HG02588 (cell line): ENCODE data around the gene TUBA8.

Source experiments
- ATAC-seq: cut with Tn5 transposase; IDR thresholded peaks from one replicate; pipeline ENCODE4 v1.9.1; 2021; ENCODE audit warnings: mild to moderate bottlenecking, moderate library complexity; ENCODE audit not compliant: unreplicated experiment

TUBA8 gene

DNA sequence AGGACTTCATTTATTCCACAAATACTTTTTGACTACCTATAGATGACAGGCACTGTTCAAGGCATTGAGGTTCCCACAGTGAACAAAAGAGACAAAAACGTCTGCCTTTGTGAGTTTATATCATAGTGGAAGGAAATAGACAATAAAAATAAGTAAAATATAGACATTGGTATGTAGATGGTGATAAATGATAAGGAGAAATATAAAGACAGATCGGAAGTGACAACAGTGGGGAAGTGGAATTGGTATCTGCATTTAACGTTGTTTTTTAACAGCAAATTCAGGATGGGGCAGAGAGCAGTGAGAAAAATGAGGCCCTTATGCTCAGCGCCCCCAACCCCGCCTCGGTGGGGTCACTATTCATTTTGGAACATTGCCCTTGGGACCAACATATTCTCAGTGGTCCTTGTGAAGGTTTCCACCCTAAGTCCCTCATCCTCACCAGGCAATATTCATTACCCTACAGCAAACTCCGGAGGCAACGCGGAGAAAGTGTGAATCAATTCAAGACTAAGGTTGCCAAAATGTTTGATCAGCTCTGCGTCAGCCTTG lies 33.4 kb upstream of the TUBA8 start:
- no peak for ATAC-seq

DNA sequence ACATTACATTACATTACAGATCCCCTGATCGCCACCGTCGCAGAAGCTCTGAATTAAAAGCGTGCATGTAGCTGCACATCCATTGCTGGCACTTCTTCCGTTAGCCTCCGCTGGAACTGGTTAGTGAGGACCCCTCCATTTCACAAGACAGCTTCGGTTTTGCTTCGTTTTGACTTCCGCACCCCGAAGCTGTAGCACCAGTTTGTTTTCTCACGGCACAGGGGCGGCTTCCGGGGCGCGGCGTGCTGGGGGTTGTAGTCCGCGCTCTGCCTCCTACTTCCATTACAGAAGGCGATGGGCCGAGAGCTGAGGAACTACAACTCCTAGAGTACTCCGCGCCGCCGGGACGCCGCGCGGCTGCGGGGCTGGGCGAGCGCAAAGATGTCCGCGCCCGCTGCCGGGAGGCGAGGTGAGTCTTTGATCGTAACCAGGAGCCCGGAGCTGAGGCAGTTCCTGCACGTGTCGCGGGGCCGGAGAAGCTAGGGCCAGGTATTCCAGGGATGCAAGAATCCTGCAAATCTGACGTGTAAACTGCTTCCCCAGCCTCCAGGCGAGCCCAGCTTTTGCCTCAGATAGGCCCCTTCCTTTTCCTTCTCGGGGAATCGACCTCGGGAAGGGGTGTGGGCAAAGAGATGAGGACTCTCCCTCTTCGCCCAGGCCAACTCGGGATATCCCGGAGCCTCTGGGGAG lies 32.8 kb upstream of the TUBA8 start, which contains the start of gene PEX26:
TSS of gene PEX26 (plus strand) at position 352 of the 690 bp plus-strand sequence. CDS start 387 bp downstream, outside the sequence.
- peak; percentile 93 for ATAC-seq

DNA sequence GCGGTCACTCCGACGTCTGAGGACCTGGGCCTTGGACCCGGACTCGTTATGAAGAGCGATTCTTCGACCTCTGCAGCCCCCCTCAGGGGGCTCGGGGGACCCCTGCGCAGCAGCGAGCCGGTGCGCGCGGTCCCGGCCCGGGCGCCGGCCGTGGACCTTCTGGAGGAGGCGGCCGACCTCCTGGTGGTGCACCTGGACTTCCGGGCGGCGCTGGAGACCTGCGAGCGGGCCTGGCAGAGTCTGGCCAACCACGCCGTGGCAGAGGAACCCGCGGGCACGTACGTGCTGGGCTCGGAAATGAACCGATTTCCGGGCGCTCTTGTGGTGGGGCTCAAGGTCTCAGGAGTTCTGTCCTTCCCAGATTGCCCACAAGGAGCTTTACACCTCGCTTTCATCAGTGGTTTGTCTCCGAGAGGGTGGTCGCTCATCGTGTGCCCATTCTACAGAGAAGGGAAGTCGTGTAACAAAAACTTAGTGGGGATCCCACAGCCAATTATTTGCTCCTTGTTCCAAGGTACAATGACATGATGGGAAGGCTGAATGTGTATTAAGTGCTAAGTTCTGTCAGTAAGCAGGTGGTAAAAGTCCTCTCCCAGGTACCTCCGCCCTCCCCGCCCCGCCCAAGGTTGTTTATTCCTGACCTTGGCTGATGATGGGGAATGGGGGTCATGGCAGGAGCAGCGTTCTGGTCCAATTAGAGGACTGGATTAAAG lies 32.1 kb upstream of the TUBA8 start:
- peak; percentile 30 for ATAC-seq

DNA sequence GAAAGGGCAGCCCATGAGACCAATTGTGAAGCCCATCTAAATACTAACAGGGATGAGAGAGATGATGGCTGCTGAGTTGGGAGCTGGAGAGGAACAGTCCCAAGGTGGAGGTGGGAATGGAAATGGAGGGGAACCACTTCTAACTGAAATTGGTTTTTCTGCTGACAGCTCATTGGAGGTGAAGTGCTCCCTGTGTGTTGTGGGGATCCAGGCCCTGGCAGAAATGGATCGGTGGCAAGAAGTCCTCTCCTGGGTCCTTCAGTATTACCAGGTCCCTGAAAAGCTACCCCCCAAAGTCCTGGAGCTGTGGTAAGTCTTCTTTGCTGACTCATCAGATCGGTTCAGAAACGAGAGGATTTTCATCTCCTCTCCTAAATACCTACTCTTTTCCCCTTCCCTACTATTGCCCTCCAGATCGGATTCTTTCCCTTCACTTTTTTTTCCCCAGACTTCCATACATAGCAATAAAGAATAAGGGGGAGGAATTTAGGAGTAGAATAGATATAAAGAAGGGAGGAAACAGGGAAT lies 30.8 kb upstream of the TUBA8 start:
- no peak for ATAC-seq

DNA sequence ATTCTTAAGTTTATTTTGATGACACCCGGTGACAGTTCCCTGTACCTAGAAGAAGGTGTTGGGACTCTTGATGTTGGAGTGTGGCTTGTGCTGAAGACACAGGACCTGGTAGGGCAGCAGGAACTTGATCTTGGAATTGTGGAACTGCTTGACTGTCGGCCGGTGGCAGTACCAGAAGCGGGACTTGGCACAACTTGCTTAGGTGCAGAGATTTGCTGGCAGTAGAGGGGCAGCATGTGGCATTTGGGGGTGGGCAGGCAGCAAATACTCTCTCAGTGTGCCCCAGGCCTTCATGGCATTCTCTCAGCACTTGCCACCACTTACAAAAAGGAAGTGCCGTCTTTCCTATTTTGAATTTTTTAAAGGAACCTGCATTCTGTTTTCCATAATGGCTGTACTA lies 29.2 kb upstream of the TUBA8 start:
- no peak for ATAC-seq

DNA sequence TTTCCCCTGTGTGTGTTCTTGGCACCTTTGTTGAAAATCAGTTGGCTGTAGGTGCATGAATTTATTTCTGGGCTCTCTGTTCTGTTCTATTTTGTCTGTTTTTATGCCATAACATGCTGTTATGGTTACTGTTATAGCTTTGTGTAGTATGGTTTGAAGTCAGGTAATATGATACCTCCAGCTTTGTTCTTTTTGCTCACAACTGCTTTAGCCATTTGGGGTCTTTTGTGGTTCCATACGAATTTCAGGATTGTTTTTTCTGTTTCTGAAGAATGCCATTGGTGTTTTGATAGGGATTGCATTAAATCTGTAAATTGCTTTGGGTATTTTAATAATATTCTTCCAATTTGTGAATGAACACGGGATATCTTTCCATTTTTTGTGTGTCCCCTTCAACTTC lies 28.1 kb upstream of the TUBA8 start:
- ATAC-seq, result no peak

DNA sequence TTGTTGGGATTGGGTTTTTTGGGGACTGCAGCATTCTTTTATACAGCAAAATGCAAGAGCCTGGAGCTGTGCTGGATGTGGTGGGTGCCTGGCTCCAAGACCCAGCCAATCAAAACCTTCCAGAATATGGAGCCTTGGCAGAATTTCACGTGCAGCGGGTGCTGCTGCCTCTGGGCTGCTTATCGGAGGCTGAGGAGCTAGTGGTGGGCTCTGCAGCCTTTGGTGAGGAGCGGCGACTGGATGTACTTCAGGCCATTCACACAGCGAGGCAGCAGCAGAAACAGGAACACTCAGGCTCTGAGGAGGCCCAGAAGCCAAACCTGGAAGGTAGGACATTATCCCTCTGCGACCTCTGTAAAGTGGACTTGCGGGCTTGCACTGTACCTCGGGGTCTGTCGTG lies 27.2 kb upstream of the TUBA8 start:
- no peak for ATAC-seq

DNA sequence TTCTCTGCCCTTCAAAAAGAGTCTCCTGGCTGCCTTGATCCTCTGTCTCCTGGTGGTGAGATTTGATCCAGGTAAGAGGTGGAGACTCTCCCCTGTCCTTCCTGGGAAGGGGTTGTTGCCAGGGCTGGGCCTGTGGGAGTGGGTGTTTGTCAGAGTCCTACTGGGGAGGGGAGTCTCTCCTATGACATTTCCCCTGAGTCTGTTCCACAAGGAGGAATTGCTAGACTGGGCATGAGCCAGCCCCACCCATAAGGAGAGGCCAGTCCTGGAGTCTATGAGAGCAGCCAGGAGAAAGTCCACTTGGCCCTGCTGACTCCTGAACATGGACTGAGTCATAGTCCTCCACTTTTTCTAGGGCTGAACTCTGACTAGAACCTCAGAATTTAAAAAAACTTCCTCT lies 25.4 kb upstream of the TUBA8 start:
- no peak for ATAC-seq

DNA sequence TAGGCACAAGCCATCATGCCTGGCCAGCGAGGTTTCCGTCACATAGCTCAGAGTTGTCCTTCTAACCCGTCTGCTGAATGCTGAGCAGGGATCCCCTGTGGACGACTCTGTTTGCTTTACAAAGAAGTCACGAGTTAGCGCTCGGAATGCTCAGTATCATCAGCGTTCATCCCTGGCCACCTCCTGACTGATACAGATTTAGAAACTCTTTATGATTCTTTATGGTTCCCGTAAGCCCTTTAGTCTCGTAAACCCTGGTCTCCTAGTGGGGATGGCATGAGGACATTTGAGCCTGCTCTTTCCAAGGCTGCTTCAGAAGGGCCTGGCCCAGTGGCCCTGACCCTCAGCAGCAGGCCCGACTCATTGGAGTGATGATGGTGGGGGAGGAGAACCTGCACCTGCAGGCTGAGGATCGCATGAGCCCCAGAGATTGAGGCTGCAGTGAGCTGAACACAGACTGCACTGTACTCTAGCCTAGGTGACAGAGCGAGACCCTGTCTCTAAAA lies 23.2 kb upstream of the TUBA8 start:
- ATAC-seq, result no peak

DNA sequence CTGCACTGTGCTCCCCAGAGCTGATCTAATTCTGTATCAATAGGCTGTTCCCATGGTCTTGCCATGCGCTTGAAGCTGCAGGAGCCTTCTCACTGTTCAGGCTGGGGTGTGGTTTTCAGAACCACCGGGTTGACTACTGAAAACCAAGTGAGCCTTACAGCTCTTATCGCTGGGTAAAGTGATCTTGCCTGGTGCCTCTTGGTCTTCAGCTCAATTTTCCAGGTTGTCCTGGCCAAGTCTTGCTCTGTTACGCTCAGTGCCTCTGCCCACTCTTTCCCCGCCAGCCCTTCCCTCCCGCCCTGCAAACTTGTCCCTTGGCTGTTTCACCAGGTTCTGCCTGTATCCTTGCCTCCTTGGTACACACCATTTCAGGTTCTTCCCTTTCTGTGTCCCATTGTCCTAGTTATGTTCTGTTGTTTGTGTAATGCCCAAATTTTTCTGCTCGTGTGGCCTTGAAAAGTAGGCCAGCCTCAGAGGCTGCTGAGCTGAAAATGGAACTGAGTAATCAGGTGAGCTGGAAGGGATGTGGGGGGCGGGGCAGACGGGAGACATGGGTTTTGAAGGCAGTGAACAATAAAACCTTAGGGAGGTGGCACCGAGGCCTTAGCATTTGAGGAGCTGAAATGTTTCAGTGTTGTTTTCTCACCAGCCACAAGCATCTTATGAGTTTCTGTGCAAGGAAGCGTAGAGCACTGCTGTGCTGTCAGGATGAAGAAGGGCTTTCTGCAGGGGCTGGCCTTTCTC lies 21.6 kb upstream of the TUBA8 start:
- ATAC-seq, result no peak

DNA sequence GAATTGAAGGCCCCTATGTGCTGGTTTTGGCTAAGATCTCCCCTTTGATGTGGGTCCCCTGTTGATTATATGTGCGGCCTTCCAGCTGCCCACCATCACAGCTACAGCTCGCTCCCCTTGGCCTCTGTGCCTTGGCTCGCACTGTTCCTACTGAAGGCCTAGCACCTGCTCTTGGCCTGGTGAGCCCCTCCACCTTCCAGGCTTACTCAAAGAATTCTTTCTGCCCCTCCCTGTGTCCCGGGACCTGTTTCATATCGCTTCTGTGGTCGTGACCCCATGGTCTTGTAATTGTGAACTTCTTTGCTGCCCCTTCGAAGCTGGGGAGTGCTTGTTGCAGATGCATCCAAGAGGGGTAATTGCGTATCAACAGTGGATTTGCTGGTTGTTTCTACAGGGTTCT lies 20.3 kb upstream of the TUBA8 start:
- no peak for ATAC-seq

DNA sequence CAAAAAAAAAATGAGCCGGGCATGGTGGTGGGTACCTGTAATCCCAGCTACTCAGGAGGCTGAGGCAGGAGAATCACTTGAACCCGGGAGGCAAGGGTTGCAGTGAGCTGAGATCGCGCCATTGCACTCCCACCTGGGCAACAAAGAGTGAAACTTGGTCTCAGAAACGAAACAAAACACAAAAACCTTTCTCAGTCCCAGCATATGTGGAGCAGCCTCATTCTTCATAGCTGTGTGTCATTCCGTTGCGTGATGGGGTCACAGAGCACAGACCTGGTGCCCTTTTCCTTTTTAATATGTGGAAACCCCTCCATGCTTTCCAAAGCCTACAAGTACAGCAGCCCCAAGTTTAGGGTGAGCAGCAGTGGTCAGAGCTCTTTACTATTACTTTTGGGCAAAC lies 19.1 kb upstream of the TUBA8 start:
- no peak for ATAC-seq

DNA sequence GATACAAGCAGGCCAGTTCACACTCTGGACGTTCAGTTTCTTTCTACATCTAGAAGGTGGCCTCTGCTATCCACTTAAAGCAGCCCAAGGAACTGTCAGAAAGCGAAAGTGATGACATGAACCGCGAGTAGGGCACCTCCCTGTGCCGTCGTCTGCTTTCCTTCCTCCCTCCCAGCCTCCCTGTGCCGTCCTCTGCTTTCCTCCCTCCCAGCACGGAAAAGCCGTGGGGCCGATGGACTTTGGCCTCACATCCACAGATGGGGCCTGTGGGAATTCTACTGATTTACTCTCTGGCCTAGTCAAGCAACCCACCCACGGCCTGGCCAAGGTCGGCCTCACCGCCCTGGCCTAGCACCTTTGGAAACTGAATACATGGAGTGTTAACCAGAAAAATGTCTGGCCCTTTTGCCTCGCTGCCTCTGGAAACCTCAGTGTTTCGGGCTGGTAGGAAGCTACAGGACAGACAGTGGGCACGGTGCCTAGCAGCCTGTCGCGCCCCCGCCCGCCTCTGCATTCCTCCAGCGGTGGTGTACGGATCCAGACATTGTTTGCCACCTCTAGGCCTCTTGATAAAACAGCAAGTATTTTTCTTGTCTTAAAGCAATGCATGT lies 18.6 kb upstream of the TUBA8 start:
- ATAC-seq, result no peak

DNA sequence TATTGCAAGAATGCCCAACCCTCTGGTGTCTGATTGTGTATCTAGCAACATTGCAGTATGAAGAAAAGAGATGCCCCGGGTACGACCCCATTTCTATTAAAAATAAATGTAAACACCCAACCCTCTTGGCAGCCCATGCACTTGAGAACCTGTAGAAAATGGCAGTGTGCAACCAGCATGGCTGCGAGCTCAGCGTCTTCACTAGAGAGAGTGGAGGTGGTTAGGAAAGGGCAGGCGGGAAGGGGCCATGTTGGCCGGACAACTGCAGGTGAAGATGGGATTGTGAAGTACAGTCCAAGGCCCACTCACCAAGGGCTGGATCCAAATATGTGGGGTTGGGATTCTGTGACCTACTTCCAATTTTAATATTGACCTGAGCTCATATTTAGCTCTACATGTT lies 16.9 kb upstream of the TUBA8 start:
- ATAC-seq, result no peak

DNA sequence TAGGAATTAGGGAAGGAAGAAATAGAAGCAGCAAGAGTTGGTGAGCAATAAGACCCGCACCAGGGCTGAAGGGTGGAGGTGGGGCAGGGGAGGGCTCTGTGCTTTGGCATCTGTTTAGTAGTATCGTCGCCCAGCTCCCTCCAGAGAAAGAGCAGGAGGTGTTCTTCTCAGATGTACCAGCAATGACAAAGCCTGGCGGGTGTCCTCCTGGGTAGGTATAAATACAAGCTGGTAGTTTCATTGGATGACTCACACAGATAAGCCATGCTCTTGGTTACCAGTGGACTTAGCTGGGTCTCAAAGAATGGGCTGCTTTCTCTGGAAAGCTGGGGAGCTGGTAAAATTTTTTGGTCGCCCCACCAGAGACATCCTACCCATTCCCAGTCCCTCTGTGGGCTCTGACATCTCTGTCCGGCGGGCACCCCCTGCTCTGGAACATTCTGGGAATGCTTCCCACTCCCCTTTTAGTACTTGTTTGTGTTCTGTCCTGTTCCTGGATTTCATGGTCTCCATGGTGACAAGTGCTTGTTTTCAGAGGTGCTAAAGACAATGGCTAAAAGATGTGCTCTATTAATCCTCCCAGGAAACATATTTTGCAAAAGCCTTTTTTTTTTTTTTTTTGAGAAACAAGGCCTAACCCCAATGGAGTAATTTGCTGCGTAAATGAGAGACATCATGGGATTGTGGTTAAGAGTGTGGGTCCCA lies 15.4 kb upstream of the TUBA8 start:
- no peak for ATAC-seq

DNA sequence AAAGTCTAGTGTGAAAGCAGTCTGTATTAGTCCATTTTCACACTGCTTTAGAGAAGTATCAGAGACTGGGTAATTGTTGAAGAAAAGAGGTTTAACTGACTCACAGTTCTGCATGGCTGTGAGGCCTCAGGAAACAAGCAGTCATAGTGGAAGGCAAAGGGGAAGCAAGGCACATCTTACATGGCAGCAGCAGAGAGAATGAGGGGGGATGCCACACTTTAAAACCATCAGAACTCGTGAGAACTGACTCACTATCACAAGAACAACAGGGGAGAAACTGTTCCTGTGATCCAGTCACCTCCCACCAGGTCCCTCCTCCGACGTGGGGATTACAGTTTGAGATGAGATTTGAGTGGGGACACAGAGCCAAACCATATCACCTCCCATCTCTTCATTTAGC lies 13.8 kb upstream of the TUBA8 start:
- no peak for ATAC-seq

DNA sequence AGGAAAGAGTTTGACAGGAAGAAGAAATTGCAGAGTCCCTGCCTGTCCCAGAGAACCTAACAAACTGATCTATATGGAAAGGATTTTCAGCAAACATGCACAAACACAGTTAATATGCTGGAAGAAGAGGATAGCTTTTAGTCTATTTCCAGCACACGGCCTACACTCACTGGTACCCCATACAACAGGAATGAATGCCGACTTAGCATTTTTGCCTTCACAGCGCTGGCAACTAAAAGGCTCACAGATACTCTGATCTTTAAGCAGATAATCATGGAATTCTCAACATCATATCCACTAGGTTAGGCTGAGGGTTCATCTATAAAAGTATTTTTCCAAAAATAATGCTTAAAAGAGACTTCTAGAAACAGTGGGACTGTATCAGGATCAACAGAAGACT lies 9.8 kb upstream of the TUBA8 start:
- no peak for ATAC-seq

DNA sequence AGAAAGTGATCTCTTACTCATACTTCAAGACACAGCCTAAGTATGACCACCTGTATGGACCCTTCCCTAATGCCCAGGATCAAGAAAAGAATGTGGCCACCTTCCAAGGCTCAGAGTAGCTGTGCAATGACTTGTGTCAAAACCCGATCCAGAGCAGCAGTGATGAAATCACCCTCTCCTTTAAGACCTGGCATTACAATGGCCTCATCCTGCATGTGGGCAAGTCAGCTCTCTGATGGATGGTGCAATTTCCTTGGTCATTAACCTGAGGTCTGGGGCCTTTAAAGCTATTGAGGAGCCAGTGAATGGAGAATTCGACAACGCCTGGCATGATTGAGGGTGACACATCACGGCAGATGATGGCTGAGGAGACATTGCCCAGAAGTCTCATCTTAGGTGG lies 9.1 kb upstream of the TUBA8 start:
- ATAC-seq, result no peak

DNA sequence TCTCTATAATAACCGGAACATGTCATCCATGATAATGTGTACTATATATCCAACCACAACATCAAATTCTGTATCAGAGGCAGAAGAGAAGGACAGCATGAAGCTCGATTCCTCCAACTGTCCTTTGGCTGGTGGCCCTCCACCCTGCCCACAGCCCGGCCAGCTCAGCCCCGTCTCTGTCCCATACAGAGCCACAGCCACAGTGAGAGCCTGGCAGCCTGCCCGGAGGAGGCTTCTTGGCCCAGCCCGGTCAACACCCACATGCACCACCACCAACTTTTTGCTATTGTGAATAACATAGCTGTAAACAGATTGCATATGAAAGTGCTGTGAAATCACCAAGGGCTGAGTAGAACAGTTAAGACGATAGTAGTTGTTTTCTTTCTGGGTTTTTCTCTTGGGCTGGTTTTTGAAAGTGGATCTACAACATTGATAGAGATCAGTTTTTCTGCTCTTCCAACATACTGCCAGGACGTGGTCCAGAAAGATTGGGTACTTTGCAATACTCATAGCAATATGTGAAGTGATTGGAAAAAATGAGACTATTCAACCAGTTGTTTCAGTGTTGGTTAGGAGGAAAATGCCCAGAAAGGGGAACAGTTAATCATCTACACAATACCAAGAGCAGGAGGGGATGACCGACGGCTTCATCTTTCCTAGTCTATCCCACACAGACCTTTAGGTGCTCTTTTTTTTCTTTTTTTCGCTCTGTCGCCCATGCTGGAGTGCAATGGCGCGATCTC lies 6.9 kb upstream of the TUBA8 start:
- no peak for ATAC-seq
